ENCODE results near the gene FNBP1L.

Gene FNBP1L

DNA sequence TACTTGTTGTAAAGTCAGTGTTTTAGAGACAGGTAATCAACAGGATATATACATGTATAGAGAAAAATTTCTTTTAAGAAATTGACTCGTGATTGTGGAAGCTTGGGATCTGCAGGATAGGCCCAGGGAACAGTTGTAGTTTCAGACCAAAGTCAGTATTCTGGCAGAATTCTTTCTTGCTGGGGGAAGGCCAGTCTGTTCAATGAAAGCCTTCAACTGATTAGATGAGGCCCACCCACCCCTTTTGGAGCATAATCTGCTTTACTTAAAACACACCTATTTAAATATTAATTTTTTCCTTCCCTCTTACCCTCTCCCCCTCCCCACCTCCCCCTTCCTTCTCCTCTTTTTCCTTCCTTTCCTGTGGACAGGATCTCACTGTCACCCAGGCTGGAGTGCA, 48.0 kb downstream of the FNBP1L start:
- DNase-seq = no peak

DNA sequence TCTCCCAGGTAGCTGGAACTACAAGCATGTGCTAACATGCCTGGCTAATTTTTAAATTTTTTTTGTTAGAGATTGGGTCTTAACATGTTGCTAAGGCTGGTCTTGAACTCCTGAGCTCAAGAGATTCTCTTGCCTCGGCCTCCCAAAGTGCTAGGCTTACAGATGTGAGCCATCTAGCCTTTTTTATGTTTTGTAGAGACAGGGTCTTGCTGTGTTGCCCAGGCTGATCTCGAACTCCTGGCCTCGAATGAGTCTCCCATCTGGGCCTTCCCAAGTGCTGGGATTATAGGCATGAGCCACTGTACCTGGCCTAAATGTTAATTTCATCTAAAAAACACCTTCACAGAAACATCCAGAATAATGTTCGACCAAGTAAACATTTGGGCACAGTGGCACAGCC, 48.6 kb downstream of the FNBP1L start:
- no peak for DNase-seq

GRCh38 chr1:93499075-93499474, 51.2 kb downstream of the FNBP1L start:
- DNase-seq = no peak

GRCh38 chr1:93499533-93499932, 51.6 kb downstream of the FNBP1L start:
- DNase-seq = no peak

- DNase-seq = no peak
These were observed 52.4 kb downstream of the FNBP1L start for GRCh38 chr1:93500275-93500674.

DNA sequence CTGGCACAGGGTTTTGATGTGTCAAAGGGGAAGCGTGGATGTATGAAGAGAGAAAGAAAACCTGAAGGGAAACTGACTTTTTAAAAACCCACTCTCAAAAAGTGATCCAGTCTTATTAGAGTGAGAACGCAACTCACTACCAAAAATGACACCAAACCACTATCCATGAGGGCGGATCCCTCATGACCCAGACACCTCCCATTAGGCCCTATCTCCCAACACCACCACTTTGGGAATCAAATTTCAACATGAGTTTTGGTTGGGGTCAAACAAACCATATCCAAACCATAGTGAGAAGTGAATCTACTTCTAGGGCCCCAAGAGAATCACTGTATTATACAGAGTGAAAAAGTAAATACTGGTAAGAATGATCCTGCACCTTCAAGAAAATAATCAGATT, 53.5 kb downstream of the FNBP1L start:
- no peak for DNase-seq

DNA sequence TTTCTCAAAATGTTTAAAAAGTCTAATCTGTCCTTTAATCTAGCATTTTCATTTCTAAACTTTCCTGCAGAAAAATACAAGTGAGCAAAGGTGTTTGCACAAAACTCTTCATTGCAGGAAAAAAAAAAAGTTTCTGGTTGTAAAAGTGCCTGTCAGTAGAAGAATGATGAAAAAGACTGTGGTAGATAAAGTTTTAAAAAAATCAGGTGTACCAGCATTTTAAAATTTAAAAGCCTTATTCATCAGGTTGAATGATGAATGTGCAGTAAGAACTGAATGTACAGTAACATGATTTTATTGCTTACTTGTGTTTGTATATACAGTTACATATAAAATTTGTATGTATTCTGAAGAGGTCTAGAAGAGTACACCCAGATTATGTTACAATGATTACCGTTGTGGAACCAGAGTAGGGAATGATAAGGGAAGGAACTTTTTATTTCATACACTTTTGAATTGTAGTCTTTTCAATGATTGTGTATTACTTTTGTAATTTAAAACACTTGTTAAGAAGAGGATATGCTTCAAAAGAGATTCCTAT, 54.0 kb downstream of the FNBP1L start:
- no peak for DNase-seq

DNA sequence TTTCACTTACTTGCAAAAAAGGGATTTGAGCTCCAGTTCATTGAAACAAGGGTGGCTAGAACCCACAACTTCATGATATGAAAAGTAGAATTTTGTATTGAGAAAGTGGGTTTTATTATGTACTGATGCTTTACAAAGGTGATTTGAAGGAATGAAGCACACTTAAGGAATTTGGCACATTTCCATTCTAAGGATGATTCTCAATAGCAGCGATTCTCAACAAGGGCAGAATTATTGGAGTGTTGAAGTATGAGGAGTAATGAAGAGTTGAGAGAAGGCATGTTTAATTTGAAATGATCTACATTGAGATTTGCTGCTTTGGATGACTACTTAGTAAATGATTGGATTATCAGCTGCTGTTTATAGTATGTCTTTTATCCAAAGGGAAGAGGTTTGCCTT, 54.7 kb downstream of the FNBP1L start:
- no peak for DNase-seq

DNA sequence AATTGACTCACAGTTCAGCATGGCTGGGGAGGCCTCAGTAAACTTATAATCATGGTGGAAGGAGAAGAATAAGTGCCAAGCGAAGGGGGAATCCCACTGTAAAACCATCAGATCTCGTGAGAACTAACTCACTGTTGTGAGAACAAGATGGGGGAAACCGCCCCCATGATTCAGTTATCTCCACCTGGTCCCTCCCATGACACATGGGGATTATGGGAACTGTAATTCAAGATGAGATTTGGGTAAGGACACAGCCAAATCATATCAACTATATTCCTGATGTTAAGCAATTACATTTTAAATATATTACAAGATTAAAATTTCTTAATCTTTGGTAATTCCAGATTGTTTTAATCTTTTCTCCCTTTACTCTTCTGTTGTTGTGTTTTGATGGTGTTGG, 55.2 kb downstream of the FNBP1L start:
- no peak for DNase-seq

DNA sequence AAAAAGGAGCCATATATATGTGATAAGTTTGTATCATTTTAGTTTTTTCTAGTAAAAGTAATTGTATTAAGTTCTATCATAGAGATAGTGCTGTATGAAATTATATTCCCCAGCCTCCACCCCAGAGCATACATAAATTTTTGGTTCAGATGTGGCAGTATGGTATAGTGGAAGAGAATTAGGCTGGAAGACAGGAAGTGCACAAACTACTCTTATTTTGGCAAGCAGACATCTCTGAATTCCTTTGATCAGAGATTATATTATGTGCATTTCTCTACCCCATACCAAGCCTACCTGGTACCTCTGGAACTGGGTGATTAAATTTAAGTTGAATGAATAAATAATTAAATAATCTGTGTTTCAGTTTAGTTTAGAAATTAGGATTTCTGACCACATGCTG, 55.9 kb downstream of the FNBP1L start:
- no peak for DNase-seq

GRCh38 chr1:93504247-93505033, 56.5 kb downstream of the FNBP1L start:
- no peak for DNase-seq

DNA sequence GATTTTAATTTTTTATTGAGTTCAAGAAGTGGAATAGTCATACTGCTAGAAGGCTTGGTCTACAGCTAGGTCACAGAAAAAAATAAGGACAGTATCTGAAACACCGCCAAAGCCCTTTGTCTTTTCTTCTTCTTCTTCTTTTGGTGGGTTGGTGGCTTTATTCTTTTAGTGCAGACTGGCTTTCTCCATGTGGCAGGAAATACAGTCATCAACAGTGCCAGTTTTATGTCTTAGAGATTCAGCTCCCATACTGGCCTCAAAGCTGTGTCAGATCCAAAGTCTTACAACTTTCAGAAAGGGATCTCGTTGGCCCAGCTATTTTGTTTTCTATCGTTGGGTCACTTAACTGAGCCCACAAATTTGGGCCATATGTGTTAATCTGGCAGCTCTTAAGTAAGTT, 58.2 kb downstream of the FNBP1L start:
- DNase-seq = no peak

GRCh38 chr1:93516164-93516563, 68.2 kb downstream of the FNBP1L start:
- no peak for DNase-seq

DNA sequence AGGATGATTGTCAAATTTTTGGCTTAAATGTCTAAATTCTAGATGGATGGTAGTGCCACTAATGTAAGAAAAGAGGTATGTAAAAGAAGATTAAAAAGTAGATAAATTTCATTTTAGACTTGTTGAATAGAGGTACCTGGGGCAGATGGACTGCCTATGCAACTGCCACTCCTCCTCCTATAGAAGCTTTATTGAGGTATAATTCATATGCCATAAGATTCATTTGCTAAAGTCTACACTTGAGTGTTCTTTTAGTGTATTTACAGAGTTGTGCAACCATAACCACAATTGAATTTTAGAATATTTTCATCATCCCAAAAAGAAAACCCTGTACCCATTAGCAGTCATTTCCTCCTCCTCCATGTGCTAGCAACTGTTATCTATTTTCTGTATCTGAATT, 70.6 kb downstream of the FNBP1L start:
- no peak for DNase-seq

GRCh38 chr1:93519199-93519829, 71.4 kb downstream of the FNBP1L start:
- no peak for DNase-seq

GRCh38 chr1:93521618-93522017, 73.7 kb downstream of the FNBP1L start:
- DNase-seq = no peak

GRCh38 chr1:93522721-93523120, 74.8 kb downstream of the FNBP1L start:
- no peak for DNase-seq

DNA sequence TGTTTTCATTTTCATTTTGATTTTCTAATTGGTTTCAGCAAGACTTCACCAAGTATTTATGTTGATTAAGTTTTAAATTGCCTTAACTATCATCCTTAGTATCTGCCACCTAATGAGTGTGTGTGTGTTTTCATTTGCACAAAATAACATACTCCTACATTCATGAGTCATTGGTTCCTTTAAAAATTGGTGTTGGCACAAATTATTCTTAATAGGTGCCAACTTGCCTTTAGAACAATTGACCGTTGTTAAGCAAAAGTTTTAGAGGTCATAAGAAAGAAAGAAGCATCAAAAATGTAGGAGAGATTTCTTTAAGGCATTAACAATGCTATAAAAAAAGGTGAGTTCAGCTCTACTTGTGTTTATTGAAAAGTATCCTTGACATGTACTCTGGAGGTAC, 77.5 kb downstream of the FNBP1L start:
- no peak for DNase-seq

DNA sequence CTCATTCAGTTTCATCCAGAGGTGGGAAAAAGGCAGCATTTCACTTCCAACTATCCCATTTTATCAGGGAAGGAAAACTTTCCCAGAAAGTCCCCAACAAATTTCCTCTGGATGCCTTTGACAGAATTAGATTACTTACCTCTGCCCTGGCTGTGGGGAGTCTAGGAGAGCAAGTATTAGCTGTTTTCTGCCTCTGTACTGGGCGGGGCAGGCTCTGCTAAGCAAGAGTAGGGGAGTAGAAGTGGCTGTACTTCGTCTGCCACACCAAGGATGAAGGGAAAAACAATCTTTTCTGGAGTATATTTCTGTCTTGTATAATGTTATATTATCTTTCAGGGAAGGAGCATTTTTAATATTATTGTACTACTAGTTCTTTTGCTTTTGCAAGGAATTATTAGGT, 78.5 kb downstream of the FNBP1L start:
- DNase-seq = no peak

DNA sequence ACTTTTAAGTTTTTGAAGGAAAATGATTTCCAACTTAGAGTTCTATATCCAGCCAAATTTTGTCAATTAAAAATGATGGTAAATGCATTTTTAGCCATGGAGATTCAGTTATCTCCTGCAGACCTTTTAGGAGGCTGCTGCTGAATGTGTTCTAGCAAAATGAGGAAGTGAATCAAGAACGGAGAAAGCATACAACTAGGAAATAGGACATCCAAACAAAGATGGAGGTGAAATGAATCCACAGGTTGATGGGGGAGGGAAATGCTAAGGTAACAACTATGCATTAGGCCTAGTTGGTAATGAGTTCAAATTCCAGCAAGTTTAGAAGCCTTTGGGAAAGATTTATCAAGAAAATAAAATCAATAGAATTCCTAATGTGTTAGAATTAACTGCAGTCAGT, 80.5 kb downstream of the FNBP1L start:
- no peak for DNase-seq

DNA sequence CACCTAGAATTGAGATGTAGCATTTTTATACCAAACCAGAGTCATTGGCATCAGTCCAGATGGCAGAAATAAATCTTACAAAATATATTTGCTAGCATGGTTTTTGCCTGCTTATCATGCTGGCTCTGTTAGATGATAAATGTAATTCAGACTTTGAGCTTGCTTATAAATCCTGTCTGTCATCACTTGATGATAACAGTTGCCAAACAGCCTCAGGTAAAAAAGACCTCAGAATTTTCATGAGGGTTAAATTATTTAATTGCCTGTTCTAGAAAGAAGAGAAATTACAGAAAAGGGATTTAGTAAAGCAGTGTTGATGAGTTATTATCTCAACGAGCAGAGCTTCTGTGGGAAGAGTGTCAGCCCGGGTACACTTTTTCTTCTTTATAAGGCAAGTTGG, 83.3 kb downstream of the FNBP1L start:
- no peak for DNase-seq

GRCh38 chr1:93532780-93533378, 85.0 kb downstream of the FNBP1L start:
- DNase-seq = no peak

DNA sequence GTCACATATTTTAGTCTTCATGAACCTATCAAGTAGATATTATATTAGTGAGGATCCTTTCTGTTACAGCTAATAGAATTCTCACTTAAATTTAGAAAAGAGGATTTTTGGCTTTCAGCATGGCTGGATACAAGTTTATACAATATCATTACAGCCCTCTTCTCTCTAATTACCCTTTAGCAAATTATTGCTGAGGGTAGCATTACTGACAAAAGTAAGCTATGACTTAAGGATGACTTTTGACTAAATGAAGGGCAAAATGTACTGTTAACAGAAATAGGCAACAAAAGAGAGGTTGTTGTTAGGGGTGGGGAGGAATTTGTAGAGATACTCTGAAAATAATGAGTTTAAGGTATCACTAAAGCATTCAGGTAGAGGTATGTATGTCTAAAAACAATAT, 85.8 kb downstream of the FNBP1L start:
- no peak for DNase-seq

- no peak for DNase-seq
These were observed 89.5 kb downstream of the FNBP1L start for GRCh38 chr1:93537396-93537795.
